ENCODE measurements around the gene COG1.

The COG1 gene

GRCh38 chr17:73231395-73231794, 38.5 kb downstream of the COG1 start:
- no peak for DNase-seq

DNA sequence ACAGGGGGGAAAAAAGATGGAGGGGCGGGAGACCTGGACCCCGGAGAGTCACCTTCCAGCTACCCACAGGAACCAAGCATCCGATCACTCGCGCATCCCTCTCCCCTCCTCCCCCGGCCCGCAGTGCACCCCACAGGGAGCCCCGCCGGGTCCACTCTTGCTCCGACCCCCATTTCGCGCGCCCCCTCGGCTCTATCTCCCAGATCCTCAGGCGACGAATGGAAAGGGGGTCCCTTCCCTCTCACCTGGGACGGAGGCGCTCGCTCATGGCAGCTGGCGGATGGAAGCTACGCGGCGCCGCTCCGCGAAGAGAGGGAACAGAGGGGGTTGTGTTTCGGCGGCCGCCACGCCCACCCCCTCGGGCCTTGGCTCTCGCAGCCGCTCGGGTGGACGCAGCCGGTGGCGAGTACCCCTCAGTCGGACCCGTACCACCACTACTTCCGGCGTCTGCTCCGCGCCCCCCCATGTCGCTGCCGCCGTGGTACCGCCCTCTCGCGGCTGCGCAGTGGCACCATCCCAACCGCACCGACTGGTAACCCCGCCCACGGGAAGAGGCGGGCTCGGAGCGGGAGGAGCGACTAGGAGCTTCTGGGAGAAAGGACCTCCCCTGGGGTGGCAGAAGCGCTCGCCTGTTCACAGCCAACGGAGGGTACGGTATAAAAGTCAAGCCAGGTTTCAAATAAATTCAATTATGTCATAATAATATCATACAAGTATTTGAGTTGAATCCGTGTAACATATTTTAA, 39.2 kb downstream of the COG1 start:
- DNase-seq = peak; percentile 94

- no peak for DNase-seq
These were observed 39.9 kb downstream of the COG1 start for GRCh38 chr17:73232587-73233373.

DNA sequence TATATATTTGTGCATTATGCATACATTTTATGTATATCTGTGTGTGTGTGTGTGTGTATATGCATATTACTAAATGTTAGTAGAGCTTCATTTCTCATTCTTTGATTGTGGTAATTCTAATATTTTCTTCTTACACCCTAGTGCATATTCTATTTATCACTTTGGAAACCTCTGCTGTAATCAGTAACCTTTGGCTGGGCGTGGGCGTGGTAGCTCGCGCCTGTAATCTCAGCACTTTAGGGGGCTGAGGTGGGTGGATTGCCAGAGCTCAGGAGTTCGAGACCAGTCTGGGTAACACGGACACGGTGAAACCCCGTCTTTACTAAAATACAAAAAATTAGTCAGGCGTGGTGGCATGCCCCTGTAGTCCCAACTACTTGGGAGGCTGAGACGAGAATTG, 41.9 kb downstream of the COG1 start:
- no peak for DNase-seq

GRCh38 chr17:73237714-73238113, 44.9 kb downstream of the COG1 start:
- no peak for DNase-seq

DNA sequence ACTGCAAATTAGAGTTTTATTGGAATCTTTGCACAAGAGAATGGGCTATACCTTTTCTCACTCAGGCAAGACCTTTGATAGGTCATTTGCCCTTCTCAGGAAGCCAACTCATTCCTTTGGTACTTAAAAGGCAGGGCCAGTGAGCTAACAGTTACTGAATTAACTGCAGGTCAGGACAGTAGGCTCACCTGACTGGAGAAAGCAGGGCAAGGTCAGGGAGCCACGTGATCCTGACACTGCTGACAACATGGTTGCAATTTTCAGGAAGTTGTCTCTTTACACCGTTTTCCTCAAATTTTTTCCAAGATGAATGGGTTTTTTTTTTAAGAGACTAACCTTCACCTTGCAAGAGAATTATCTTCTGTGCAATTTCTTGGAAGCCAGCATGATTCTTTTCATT, 47.7 kb downstream of the COG1 start:
- no peak for DNase-seq

DNA sequence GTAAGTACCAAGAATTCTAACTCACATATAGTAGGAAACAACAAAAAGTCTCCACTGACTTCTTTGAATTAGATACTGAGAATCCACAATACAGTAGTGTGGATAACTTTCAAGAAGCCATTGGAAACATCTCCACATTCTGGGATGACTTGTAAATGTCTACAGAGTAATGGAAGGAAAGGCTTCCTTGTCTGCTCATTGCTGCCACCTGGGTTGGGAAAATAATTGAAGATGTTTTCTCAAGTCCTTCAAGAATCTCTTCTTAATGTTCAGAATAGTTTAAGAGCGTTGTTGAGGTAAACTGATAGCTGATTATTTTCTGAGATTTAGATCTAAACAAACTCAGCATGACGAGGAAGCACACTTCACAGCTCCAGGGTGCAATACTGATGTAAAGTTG, 54.9 kb downstream of the COG1 start:
- DNase-seq = no peak

- DNase-seq = no peak
These were observed 55.7 kb downstream of the COG1 start for GRCh38 chr17:73248532-73248931.

DNA sequence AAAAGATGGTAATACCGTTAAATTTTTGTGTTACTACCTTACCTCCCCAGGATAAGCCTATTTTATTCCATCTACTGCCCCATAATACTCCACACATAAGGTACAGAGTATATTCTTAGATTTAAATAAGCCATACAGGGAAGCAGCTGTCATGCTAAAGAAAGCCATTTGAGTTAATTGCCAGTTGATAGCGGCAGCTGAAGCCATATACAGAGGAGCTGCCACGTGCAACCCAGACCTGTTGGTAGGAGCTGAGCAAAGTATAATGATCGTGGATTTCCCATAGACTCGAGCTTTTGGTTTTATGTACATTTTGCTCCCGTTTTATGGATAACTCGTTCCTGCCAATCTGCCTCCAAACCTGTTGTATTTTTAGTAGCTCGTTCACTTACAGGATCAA, 56.8 kb downstream of the COG1 start:
- no peak for DNase-seq

GRCh38 chr17:73250851-73251640, 58.2 kb downstream of the COG1 start:
- no peak for DNase-seq

GRCh38 chr17:73251871-73252270, 59.0 kb downstream of the COG1 start:
- no peak for DNase-seq

DNA sequence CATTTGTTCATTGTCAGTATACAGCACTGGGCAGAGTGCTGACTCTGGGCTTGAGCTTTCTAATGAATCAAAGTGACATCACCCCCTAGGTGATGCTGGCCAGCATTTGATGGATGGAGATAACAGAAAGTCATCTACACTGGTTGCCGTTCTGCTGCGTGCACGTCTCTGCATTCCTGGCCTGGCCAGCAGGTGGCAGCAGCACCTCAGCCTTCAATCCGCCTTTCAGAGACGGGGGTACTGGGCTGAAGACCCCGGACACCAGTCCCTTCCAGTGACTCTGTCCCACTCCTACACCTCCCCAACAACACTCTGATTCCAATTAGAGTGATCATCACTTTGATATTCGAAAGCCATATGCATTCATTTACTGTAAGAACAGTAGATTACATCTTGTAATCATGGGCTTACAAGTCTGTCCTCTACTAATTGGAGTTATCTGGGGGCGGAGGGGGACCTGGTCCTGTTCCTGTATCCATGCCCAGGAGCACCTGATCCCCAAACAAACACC, 62.9 kb downstream of the COG1 start:
- DNase-seq = no peak

- no peak for DNase-seq
These were observed 63.4 kb downstream of the COG1 start for GRCh38 chr17:73256220-73256619.

GRCh38 chr17:73257516-73257915, 64.7 kb downstream of the COG1 start:
- DNase-seq = no peak
